ENCODE data around the gene ZNF791.

DNA sequence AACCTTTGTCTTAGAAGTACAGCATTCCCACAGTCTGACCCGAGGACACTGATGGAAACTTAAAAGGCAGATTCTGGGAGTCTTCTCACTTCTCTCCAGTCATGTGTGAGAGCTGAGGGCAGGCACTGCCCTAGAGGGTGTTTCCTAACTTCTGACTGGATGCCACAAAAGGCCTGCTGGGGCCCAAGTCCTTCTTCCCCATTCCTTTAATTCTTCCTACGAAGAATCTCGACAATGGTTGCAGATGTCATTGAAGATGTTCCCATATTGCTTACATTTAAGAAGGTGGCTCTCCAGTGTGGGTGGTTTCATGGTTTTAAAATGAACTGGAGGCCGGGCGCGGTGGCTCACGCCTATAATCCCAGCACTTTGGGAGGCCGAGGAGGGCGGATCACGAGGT lies 32.1 kb upstream of the ZNF791 start:
- TF ChIP-seq EZH2 (IDR thresholded peaks at IDR 0.05; ENCODE audit: borderline replicate concordance, insufficient read depth, low read length, poor library complexity, severe bottlenecking) (no peak), MXI1 (conservative IDR thresholded peaks at IDR 0.05; ENCODE audit: poor library complexity, severe bottlenecking) (no peak), EP300 (conservative IDR thresholded peaks at IDR 0.05; ENCODE audit: poor library complexity, severe bottlenecking) (no peak), RAD21 (conservative IDR thresholded peaks at IDR 0.05) (no peak), SMC3 (conservative IDR thresholded peaks at IDR 0.05; ENCODE audit: poor library complexity) (no peak)
- TF ChIP-seq, protein P1, sequence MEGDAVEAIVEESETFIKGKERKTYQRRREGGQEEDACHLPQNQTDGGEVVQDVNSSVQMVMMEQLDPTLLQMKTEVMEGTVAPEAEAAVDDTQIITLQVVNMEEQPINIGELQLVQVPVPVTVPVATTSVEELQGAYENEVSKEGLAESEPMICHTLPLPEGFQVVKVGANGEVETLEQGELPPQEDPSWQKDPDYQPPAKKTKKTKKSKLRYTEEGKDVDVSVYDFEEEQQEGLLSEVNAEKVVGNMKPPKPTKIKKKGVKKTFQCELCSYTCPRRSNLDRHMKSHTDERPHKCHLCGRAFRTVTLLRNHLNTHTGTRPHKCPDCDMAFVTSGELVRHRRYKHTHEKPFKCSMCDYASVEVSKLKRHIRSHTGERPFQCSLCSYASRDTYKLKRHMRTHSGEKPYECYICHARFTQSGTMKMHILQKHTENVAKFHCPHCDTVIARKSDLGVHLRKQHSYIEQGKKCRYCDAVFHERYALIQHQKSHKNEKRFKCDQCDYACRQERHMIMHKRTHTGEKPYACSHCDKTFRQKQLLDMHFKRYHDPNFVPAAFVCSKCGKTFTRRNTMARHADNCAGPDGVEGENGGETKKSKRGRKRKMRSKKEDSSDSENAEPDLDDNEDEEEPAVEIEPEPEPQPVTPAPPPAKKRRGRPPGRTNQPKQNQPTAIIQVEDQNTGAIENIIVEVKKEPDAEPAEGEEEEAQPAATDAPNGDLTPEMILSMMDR (IDR thresholded peaks at IDR 0.05; ENCODE audit: poor library complexity, severe bottlenecking) = no peak
- TF ChIP-seq, protein P2, sequence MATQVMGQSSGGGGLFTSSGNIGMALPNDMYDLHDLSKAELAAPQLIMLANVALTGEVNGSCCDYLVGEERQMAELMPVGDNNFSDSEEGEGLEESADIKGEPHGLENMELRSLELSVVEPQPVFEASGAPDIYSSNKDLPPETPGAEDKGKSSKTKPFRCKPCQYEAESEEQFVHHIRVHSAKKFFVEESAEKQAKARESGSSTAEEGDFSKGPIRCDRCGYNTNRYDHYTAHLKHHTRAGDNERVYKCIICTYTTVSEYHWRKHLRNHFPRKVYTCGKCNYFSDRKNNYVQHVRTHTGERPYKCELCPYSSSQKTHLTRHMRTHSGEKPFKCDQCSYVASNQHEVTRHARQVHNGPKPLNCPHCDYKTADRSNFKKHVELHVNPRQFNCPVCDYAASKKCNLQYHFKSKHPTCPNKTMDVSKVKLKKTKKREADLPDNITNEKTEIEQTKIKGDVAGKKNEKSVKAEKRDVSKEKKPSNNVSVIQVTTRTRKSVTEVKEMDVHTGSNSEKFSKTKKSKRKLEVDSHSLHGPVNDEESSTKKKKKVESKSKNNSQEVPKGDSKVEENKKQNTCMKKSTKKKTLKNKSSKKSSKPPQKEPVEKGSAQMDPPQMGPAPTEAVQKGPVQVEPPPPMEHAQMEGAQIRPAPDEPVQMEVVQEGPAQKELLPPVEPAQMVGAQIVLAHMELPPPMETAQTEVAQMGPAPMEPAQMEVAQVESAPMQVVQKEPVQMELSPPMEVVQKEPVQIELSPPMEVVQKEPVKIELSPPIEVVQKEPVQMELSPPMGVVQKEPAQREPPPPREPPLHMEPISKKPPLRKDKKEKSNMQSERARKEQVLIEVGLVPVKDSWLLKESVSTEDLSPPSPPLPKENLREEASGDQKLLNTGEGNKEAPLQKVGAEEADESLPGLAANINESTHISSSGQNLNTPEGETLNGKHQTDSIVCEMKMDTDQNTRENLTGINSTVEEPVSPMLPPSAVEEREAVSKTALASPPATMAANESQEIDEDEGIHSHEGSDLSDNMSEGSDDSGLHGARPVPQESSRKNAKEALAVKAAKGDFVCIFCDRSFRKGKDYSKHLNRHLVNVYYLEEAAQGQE (IDR thresholded peaks at IDR 0.05; ENCODE audit: borderline replicate concordance) = no peak

Data from neural cell (in vitro differentiated cells).